ENCODE results near the gene PXDN.
"Not testable (repeated sequence)": the region's sequence is repeated elsewhere in the genome, so short reads cannot be mapped to it uniquely, and the experiment has no call there.

The PXDN gene

GRCh38 chr2:1780693-1781092 lies 36.4 kb upstream of the PXDN start (continued):
- TF ChIP-seq, protein P1, sequence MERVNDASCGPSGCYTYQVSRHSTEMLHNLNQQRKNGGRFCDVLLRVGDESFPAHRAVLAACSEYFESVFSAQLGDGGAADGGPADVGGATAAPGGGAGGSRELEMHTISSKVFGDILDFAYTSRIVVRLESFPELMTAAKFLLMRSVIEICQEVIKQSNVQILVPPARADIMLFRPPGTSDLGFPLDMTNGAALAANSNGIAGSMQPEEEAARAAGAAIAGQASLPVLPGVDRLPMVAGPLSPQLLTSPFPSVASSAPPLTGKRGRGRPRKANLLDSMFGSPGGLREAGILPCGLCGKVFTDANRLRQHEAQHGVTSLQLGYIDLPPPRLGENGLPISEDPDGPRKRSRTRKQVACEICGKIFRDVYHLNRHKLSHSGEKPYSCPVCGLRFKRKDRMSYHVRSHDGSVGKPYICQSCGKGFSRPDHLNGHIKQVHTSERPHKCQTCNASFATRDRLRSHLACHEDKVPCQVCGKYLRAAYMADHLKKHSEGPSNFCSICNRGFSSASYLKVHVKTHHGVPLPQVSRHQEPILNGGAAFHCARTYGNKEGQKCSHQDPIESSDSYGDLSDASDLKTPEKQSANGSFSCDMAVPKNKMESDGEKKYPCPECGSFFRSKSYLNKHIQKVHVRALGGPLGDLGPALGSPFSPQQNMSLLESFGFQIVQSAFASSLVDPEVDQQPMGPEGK (CRISPR knock-in tag; IDR thresholded peaks at IDR 0.05; ENCODE audit: borderline replicate concordance): no peak
- TF ChIP-seq ZFP3 (CRISPR knock-in tag; IDR thresholded peaks at IDR 0.05): no peak

GRCh38 chr2:1780054-1780453 lies 35.7 kb upstream of the PXDN start:
- ATAC-seq: not testable (repeated sequence)

- ATAC-seq: no peak
Observed at GRCh38 chr2:1778566-1778965, 34.3 kb upstream of the PXDN start.

GRCh38 chr2:1777781-1778180 lies 33.5 kb upstream of the PXDN start:
- no peak for TF ChIP-seq ESRRG (CRISPR knock-in tag; IDR thresholded peaks at IDR 0.05)
- TF ChIP-seq TCF4 (CRISPR knock-in tag; IDR thresholded peaks at IDR 0.05; ENCODE audit: borderline replicate concordance): no peak
- no peak for TF ChIP-seq ZNF8 (CRISPR knock-in tag; IDR thresholded peaks at IDR 0.05)
- no peak for TF ChIP-seq OSR1 (CRISPR knock-in tag; IDR thresholded peaks at IDR 0.05)
- no peak for TF ChIP-seq ISL1 (CRISPR knock-in tag; IDR thresholded peaks at IDR 0.05)
- no peak for ATAC-seq

More at GRCh38 chr2:1778566-1778965, 34.3 kb upstream of the PXDN start:
- TF ChIP-seq POU6F1 (CRISPR knock-in tag; IDR thresholded peaks at IDR 0.05; ENCODE audit: borderline replicate concordance, low read depth): no peak
- TF ChIP-seq RARB (CRISPR knock-in tag; IDR thresholded peaks at IDR 0.05): no peak
- TF ChIP-seq ISL1 (CRISPR knock-in tag; IDR thresholded peaks at IDR 0.05): no peak
- TF ChIP-seq, protein P2, sequence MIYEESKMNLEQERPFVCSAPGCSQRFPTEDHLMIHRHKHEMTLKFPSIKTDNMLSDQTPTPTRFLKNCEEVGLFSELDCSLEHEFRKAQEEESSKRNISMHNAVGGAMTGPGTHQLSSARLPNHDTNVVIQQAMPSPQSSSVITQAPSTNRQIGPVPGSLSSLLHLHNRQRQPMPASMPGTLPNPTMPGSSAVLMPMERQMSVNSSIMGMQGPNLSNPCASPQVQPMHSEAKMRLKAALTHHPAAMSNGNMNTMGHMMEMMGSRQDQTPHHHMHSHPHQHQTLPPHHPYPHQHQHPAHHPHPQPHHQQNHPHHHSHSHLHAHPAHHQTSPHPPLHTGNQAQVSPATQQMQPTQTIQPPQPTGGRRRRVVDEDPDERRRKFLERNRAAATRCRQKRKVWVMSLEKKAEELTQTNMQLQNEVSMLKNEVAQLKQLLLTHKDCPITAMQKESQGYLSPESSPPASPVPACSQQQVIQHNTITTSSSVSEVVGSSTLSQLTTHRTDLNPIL (CRISPR knock-in tag; IDR thresholded peaks at IDR 0.05; ENCODE audit: low read depth): no peak
- TF ChIP-seq ZFP30 (CRISPR knock-in tag; IDR thresholded peaks at IDR 0.05): no peak
- TF ChIP-seq TOX (CRISPR knock-in tag; IDR thresholded peaks at IDR 0.05; ENCODE audit: borderline replicate concordance): no peak
- no peak for TF ChIP-seq OSR1 (CRISPR knock-in tag; IDR thresholded peaks at IDR 0.05)

DNA sequence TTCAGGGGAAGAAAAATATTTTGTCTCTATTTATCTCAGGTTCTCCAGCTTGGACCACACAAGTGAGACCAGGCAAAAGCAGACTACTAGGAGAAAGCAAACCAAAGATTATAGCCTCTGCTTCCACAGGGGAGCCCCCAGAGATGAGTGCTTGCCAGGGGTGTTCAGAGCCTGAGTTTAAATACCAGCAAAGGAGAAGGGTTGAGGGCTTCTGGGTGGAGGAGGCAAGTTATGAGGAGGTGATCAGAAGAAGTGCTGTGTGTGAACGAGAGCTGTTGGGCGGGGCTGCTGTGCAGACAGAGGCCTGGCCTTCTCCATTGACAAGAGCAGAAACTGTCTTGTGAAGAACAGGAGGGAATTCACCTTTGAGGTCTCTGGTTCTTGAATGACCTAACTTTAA lies 32.8 kb upstream of the PXDN start:
- ATAC-seq: no peak
- TF ChIP-seq, protein P2 (CRISPR knock-in tag; IDR thresholded peaks at IDR 0.05; ENCODE audit: low read depth): no peak
- no peak for TF ChIP-seq BACH2 (CRISPR knock-in tag; IDR thresholded peaks at IDR 0.05; ENCODE audit: borderline replicate concordance)
- no peak for TF ChIP-seq PPARA (CRISPR knock-in tag; IDR thresholded peaks at IDR 0.05; ENCODE audit: borderline replicate concordance)
- TF ChIP-seq ZNF565 (CRISPR knock-in tag; conservative IDR thresholded peaks at IDR 0.05; ENCODE audit: low read depth): no peak
- TF ChIP-seq ZFP3 (CRISPR knock-in tag; IDR thresholded peaks at IDR 0.05): no peak
- TF ChIP-seq ZC3H10 (CRISPR knock-in tag; IDR thresholded peaks at IDR 0.05): no peak
- TF ChIP-seq TOX (CRISPR knock-in tag; IDR thresholded peaks at IDR 0.05; ENCODE audit: borderline replicate concordance): no peak
- TF ChIP-seq ISL1 (CRISPR knock-in tag; IDR thresholded peaks at IDR 0.05): no peak

DNA sequence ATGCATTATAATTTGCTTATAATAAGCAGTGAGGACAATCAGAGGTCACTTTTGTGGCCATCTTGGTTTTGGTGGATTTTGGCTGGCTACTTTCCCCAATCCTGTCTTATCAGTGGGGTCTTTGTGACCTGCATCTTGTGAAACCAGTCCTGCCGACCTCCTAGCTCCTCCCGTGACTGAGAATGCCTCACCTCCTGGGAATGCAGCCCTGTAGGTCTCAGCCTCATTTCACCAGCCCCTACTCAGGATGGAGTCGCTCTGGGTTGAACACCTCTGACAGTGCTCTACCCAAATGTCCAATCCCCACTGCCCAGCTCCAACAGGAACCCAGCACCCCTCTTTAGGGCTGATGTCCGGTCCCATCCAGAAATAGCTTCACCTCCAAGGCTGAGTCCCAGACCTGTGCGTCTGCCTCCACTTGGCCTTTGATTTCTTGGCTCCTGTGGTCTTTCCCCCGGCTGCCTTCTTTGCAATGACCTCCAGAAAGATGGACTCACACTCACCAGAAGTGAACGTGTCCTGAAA lies 31.3 kb upstream of the PXDN start:
- no peak for ATAC-seq
- TF ChIP-seq TOX (CRISPR knock-in tag; IDR thresholded peaks at IDR 0.05; ENCODE audit: borderline replicate concordance): no peak
- TF ChIP-seq ESRRG (CRISPR knock-in tag; IDR thresholded peaks at IDR 0.05): no peak
- TF ChIP-seq ZNF70 (CRISPR knock-in tag; IDR thresholded peaks at IDR 0.05): no peak
- TF ChIP-seq ZFP30 (CRISPR knock-in tag; IDR thresholded peaks at IDR 0.05): no peak
- no peak for TF ChIP-seq ZNF8 (CRISPR knock-in tag; IDR thresholded peaks at IDR 0.05)

GRCh38 chr2:1774929-1775328 lies 30.6 kb upstream of the PXDN start:
- ATAC-seq: no peak
- TF ChIP-seq, protein P1 (CRISPR knock-in tag; IDR thresholded peaks at IDR 0.05; ENCODE audit: borderline replicate concordance): no peak
- no peak for TF ChIP-seq TCF4 (CRISPR knock-in tag; IDR thresholded peaks at IDR 0.05; ENCODE audit: borderline replicate concordance)
- TF ChIP-seq OSR1 (CRISPR knock-in tag; IDR thresholded peaks at IDR 0.05): no peak
- TF ChIP-seq TSHZ2 (CRISPR knock-in tag; IDR thresholded peaks at IDR 0.05): no peak
- TF ChIP-seq BACH2 (CRISPR knock-in tag; IDR thresholded peaks at IDR 0.05; ENCODE audit: borderline replicate concordance): no peak
- TF ChIP-seq ZNF565 (CRISPR knock-in tag; conservative IDR thresholded peaks at IDR 0.05; ENCODE audit: low read depth): no peak
- TF ChIP-seq TOX (CRISPR knock-in tag; IDR thresholded peaks at IDR 0.05; ENCODE audit: borderline replicate concordance): no peak
- no peak for TF ChIP-seq ZC3H10 (CRISPR knock-in tag; IDR thresholded peaks at IDR 0.05)
- no peak for TF ChIP-seq GLIS3 (CRISPR knock-in tag; IDR thresholded peaks at IDR 0.05)
- no peak for TF ChIP-seq RARB (CRISPR knock-in tag; IDR thresholded peaks at IDR 0.05)
